HCT116 (cell line): ENCODE results near the gene ERGIC2. TPM values are rescaled to one million over a fixed set of nuclear protein-coding genes. Genes with fewer than 3 reads are reported as not detected.

Experiments
- ATAC-seq: fragments of 200-7000 bp; cut with Tn5 transposase; 2 replicates; pipeline ENCODE4 v1.9.1; 2020; ENCODE audit warnings: mild to moderate bottlenecking, moderate library complexity
- BruUV-seq: library from RNA; stranded (reverse); fragments of 400-500 nt; replicated peaks from 2 replicates; lab custom pipeline; 2021; lab: Mats Ljungman, UMichigan
- CTCF ChIA-PET: fragments of 300-600 bp; sonication (Branson Sonifier 250); formaldehyde crosslinking; loops from one replicate; lab custom pipeline; 2021; ENCODE audit warnings: antibody characterized with exemption; lab: Charles Lee
- POLR2A ChIA-PET: fragments of 300-600, 350-600 bp; sonication (Branson Sonifier 250); formaldehyde crosslinking; loops from one replicate; lab custom pipeline; 2021; ENCODE audit warnings: antibody characterized with exemption; lab: Charles Lee
- RAD21 ChIA-PET, 2 experiments: fragments of 300-600 bp; sonication (Branson Sonifier 250); formaldehyde crosslinking; loops; one replicate each; lab custom pipeline; 2023; ENCODE audit warnings: low total read pairs in 2 of 2; ENCODE audit not compliant: uncharacterized antibody in 2 of 2, unreplicated experiment in 2 of 2, low non-redundant PET in 1 of 2; lab: Charles Lee
- DNase-seq: peaks from one replicate; pipeline ENCODE4 v3.0.0-alpha.2; 2010; ENCODE audit warnings: low read depth, low spot score
- H2AFZ ChIP-seq: fragments of 200-600 bp; shearing (Covaris generic), sonication (generic); 2 replicates; pipeline ENCODE4 v1.6.1; 2017; ENCODE audit warnings: low read depth, mixed run types, mixed read lengths, antibody characterized with exemption, low read length; ENCODE audit not compliant: poor library complexity, severe bottlenecking
- H3K27ac ChIP-seq: 2 replicates; pipeline ENCODE4 v1.5.1; 2012; ENCODE audit warnings: low read depth, low read length
- H3K27me3 ChIP-seq: fragments of 200-600 bp; sonication (generic); 2 replicates; pipeline ENCODE4 v1.6.1; 2016; ENCODE audit warnings: mixed run types, low read length, mixed read lengths; ENCODE audit not compliant: insufficient read depth
- H3K36me3 ChIP-seq, 2 experiments: fragments of 200-500 bp in 1 of 2; fragments of 200-600 bp in 1 of 2; sonication (Bioruptor generic) in 1 of 2; sonication (generic) in 1 of 2; 2 replicates each; pipeline versions ENCODE4 v1.5.1 to v1.6.1; 2014 to 2016; ENCODE audit warnings: low read length in 2 of 2, inconsistent platforms in 1 of 2, mixed read lengths in 1 of 2, mixed run types in 1 of 2; ENCODE audit not compliant: insufficient read depth in 2 of 2, control insufficient read depth in 1 of 2
- H3K4me1 ChIP-seq, 2 experiments: fragments of 200-600 bp in 1 of 2; sonication (generic) in 1 of 2; 2 replicates each; pipeline versions ENCODE4 v1.5.1 to v1.6.1; 2012 to 2017; ENCODE audit warnings: low read length in 2 of 2, inconsistent platforms in 1 of 2, mild to moderate bottlenecking in 1 of 2, mixed read lengths in 1 of 2, mixed run types in 1 of 2, moderate library complexity in 1 of 2; ENCODE audit not compliant: insufficient read depth in 2 of 2, control insufficient read depth in 1 of 2
- H3K4me2 ChIP-seq: fragments of 200-600 bp; sonication (generic); 2 replicates; pipeline ENCODE4 v1.6.1; 2017; ENCODE audit warnings: mixed run types, low read length, mixed read lengths
- H3K4me3 ChIP-seq, 2 experiments: fragments of 200-600 bp in 1 of 2; sonication (generic) in 1 of 2; replicated peaks in 1 of 2; 2 replicates each; pipeline ENCODE4 v1.5.1; 2011 to 2016; ENCODE audit warnings: low read length in 2 of 2, control low read depth in 1 of 2, low read depth in 1 of 2, mild to moderate bottlenecking in 1 of 2, mixed read lengths in 1 of 2, mixed run types in 1 of 2
- H3K79me2 ChIP-seq: fragments of 200-600 bp; sonication (generic); 2 replicates; pipeline ENCODE4 v1.6.1; 2017; ENCODE audit warnings: mild to moderate bottlenecking, mixed run types, low read length, moderate library complexity, mixed read lengths; ENCODE audit not compliant: insufficient read depth
- H3K9ac ChIP-seq: fragments of 200-600 bp; sonication (generic); 2 replicates; pipeline ENCODE4 v1.6.1; 2016; ENCODE audit warnings: low read length, mixed read lengths
- H3K9me2 ChIP-seq: fragments of 200-600 bp; sonication (generic), shearing (Covaris generic); 2 replicates; pipeline ENCODE4 v1.6.1; 2017; ENCODE audit warnings: mixed run types, mild to moderate bottlenecking, moderate library complexity; ENCODE audit not compliant: insufficient read depth
- H3K9me3 ChIP-seq, 2 experiments: fragments of 200-500 bp in 1 of 2; fragments of 200-600 bp in 1 of 2; sonication (Bioruptor generic) in 1 of 2; sonication (generic) in 1 of 2; 2 replicates each; pipeline ENCODE4 v1.6.1; 2014 to 2017; ENCODE audit warnings: low read length in 2 of 2, mixed read lengths in 2 of 2, inconsistent platforms in 1 of 2, low read depth in 1 of 2, mild to moderate bottlenecking in 1 of 2, mixed run types in 1 of 2, moderate library complexity in 1 of 2; ENCODE audit not compliant: control insufficient read depth in 1 of 2, insufficient read depth in 1 of 2
- H4K20me1 ChIP-seq: fragments of 200-600 bp; sonication (generic), shearing (Covaris generic); 2 replicates; pipeline ENCODE4 v1.6.1; 2017; ENCODE audit warnings: mixed run types, mild to moderate bottlenecking, moderate library complexity; ENCODE audit not compliant: insufficient read depth
- ATF3 ChIP-seq: IDR thresholded peaks from 2 replicates; pipeline ENCODE4 v1.6.1; 2012
- CEBPB ChIP-seq: IDR thresholded peaks from 2 replicates; pipeline ENCODE4 v1.6.1; 2012; ENCODE audit warnings: low read depth
- ELF1 ChIP-seq: IDR thresholded peaks from 2 replicates; pipeline ENCODE4 v1.6.1; 2012; ENCODE audit warnings: low read depth, borderline replicate concordance
- EZH2 ChIP-seq: fragments of 200-600 bp; sonication (generic); IDR thresholded peaks from 2 replicates; pipeline ENCODE4 v1.6.1; 2017; ENCODE audit warnings: antibody characterized with exemption, mixed run types
- EZH2phosphoT487 ChIP-seq: fragments of 200-600 bp; IDR thresholded peaks from 2 replicates; pipeline ENCODE4 v1.6.1; 2018; ENCODE audit warnings: antibody characterized with exemption, borderline replicate concordance
- FOSL1 ChIP-seq: IDR thresholded peaks from 2 replicates; pipeline ENCODE4 v1.6.1; 2012; ENCODE audit warnings: low read depth
- POLR2A ChIP-seq: IDR thresholded peaks from 2 replicates; pipeline ENCODE4 v1.7.0; 2011; ENCODE audit warnings: borderline replicate concordance; ENCODE audit not compliant: insufficient read depth, insufficient read length; ENCODE audit errors: extremely low read depth
- RAD21 ChIP-seq: IDR thresholded peaks from 2 replicates; pipeline ENCODE4 v1.6.1; 2012; ENCODE audit warnings: low read depth, mild to moderate bottlenecking
- SIN3A ChIP-seq: IDR thresholded peaks from 2 replicates; pipeline ENCODE4 v1.6.1; 2012; ENCODE audit warnings: low read depth
- SP1 ChIP-seq: IDR thresholded peaks from 2 replicates; pipeline ENCODE4 v1.6.1; 2012; ENCODE audit warnings: low read depth
- SRF ChIP-seq: IDR thresholded peaks from 2 replicates; pipeline ENCODE4 v1.6.1; 2012; ENCODE audit warnings: low read depth
- TCF7L2 ChIP-seq: IDR thresholded peaks from 2 replicates; pipeline ENCODE4 v1.7.0; 2011; ENCODE audit warnings: borderline replicate concordance, inconsistent platforms; ENCODE audit not compliant: insufficient read depth, insufficient read length; ENCODE audit errors: extremely low read depth
- ZFX ChIP-seq: fragments of 450-650 bp; IDR thresholded peaks from 2 replicates; pipeline ENCODE4 v1.6.1; 2017
- ZNF274 ChIP-seq: fragments of 200-500 bp; sonication (Bioruptor generic); IDR thresholded peaks from 2 replicates; pipeline ENCODE4 v1.6.1; 2014; ENCODE audit warnings: mild to moderate bottlenecking, low read depth, low read length, inconsistent platforms
- intact Hi-C: fragments of 100-400 bp; cut with micrococcal nuclease; formaldehyde crosslinking; loops from 2 replicates; pipeline ENCODE4 v1.10.0; 2022
- total RNA-seq: library from RNA; stranded (reverse); gene quantifications from one replicate; pipeline ENCODE4 v1.2.1, GENCODE V29; 2021; ENCODE audit not compliant: unreplicated experiment
- TF ChIP-seq, protein P1 (sequence below): IDR thresholded peaks from 2 replicates; pipeline ENCODE4 v1.6.1; 2011; ENCODE audit warnings: mild to moderate bottlenecking, low read length, moderate library complexity; ENCODE audit not compliant: insufficient replicate concordance; ENCODE audit errors: extremely low read depth
- TF ChIP-seq, protein P2 (sequence below): IDR thresholded peaks from 2 replicates; pipeline ENCODE4 v1.6.1; 2012

ERGIC2 gene
- total RNA-seq, 1 experiment from 2014 or later: 71.1 TPM

GRCh38 chr12:29365091-29365490, 15.9 kb downstream of the ERGIC2 start:
- no peak for ATAC-seq
- POLR2A ChIA-PET: no interaction called here
- intact Hi-C loops: no loop called here
- Histone ChIP-seq H4K20me1 (no peaks in the 10 kb centered on the region), H3K79me2 (peaks cover 24% of the 10 kb centered on the region), H3K36me3 (peaks cover 20 to 21% of the 10 kb centered on the region in 2 experiments), H3K4me2 (no peak overlapping the region), H3K4me1 (no peaks in the 10 kb centered on the region), H3K27me3 (no peaks in the 10 kb centered on the region), H3K9me3 (no peaks in the 10 kb centered on the region), H3K9ac (no peak overlapping the region), H3K27ac (no peak overlapping the region), H3K9me2 (no peaks in the 10 kb centered on the region), H2AFZ (no peak overlapping the region), H3K4me3 (no peak overlapping the region)
- no TSS peak for BruUV-seq
- DNase-seq: no peak
- RAD21 ChIA-PET: no interaction called here
- TF ChIP-seq ZNF274 (no peak), EZH2phosphoT487 (no peak), ATF3 (no peak), POLR2A (no peak), RAD21 (no peak), SRF (no peak), ZFX (no peak)
- TF ChIP-seq, protein P1, sequence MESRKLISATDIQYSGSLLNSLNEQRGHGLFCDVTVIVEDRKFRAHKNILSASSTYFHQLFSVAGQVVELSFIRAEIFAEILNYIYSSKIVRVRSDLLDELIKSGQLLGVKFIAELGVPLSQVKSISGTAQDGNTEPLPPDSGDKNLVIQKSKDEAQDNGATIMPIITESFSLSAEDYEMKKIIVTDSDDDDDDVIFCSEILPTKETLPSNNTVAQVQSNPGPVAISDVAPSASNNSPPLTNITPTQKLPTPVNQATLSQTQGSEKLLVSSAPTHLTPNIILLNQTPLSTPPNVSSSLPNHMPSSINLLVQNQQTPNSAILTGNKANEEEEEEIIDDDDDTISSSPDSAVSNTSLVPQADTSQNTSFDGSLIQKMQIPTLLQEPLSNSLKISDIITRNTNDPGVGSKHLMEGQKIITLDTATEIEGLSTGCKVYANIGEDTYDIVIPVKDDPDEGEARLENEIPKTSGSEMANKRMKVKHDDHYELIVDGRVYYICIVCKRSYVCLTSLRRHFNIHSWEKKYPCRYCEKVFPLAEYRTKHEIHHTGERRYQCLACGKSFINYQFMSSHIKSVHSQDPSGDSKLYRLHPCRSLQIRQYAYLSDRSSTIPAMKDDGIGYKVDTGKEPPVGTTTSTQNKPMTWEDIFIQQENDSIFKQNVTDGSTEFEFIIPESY: no peak
- CTCF ChIA-PET: no interaction called here

DNA sequence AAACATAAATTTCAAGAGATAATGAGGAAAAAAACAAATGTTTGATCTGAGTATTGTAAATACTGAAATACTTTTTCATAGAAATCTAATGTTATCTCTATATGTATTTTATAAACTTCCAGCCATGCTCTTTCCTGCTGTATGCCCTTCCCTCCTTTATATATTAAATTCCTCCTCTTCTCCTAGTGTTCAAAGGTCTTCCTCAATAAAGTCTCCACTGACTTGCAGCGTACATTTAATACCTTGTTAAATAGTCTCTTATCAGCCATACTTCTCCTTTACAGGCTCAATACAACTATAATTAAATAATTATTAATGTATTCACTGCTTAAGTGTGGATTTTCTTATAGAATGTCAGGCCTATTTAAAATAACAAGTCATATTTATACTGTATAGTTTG, 26.0 kb downstream of the ERGIC2 start:
- ChIA-PET POLR2A (no interaction called here), RAD21 (no interaction called here), CTCF (no interaction called here)
- Histone ChIP-seq H3K4me3 (no peak overlapping the region), H3K9me3 (no peaks in the 10 kb centered on the region), H3K4me1 (no peaks in the 10 kb centered on the region), H3K79me2 (no peaks in the 10 kb centered on the region), H3K27me3 (no peaks in the 10 kb centered on the region), H3K27ac (no peak overlapping the region), H3K9ac (no peak overlapping the region), H2AFZ (no peak overlapping the region), H3K4me2 (no peak overlapping the region), H3K9me2 (no peaks in the 10 kb centered on the region), H3K36me3 (0 out of 4 replicates have a peak, but pooled peaks cover 0 to 2% of the 10 kb centered on the region in 2 experiments), H4K20me1 (0 out of 2 replicates have a peak, but pooled peaks cover 10% of the 10 kb centered on the region)
- ATAC-seq (no peak), DNase-seq (no peak)
- no peak for TF ChIP-seq TCF7L2
- TF ChIP-seq CEBPB: no peak
- no peak for TF ChIP-seq RAD21
- TF ChIP-seq EZH2: no peak
- no peak for TF ChIP-seq ZNF274
- no peak for TF ChIP-seq ZFX
- TF ChIP-seq POLR2A: no peak
- TF ChIP-seq SIN3A: no peak
- TF ChIP-seq, protein P2, sequence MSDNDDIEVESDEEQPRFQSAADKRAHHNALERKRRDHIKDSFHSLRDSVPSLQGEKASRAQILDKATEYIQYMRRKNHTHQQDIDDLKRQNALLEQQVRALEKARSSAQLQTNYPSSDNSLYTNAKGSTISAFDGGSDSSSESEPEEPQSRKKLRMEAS: no peak
- TF ChIP-seq SP1: no peak
- TF ChIP-seq ELF1: no peak
- no peak for TF ChIP-seq FOSL1
- intact Hi-C loops: no loop called here
- BruUV-seq: no TSS peak
